ENCODE data around the gene TMEM219. TPM values are rescaled to one million over a fixed set of nuclear protein-coding genes. Genes with fewer than 3 reads are reported as not detected.
"Not testable (repeated sequence)": the region's sequence is repeated elsewhere in the genome, so short reads cannot be mapped to it uniquely, and the experiment has no call there.

TMEM219 gene
- total RNA-seq, 1 experiment from 2014 or later, result 48.2 TPM

DNA sequence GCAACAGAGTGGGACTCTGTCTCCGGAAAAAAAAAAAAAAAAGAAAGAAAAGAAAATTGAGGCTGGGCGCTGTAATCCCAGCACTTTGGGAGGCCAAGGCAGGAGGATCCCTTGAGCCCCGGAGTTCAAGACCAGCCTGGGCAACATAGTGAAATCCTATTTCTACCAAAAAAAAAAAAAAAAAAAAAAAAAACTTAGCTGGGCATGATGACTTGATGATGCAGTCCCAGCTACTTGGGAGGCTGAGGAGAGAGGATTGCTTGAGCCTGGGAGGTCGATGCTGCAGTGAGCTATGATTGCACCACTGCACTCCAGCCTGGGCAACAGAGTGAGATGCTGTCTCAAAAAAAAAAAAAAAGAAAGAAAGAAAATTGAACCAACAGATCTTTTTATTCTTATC, 56.1 kb downstream of the TMEM219 start:
- DNase-seq (ENCODE audit: low read depth, low spot score); in situ Hi-C loops (cut with HindIII; ENCODE audit: low pct_unique_long_range_greater_than_20kb, low sequenced_read_pairs): not testable (repeated sequence)

DNA sequence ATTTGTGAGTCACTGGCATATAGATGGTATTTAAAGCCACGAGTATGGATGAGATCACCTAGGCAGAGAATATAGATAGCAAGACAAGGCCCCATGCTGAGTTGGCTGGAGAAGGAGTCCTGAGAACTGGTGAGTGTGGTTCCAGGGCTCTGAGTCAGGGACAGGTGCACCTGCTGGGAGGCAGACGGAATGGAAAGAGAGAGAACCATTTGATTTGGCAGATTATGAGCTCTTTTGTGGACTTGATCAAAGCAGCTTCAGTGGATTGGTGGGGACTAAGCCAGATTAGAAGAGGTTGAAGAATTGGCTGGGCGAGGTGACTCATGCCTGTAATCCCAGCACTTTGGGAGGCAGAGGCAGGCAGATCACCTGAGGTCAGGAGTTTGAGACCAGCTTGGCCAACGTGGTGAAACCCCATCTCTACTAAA, 56.9 kb downstream of the TMEM219 start:
- no peak for DNase-seq (ENCODE audit: low read depth, low spot score)
- in situ Hi-C loops (cut with HindIII; ENCODE audit: low pct_unique_long_range_greater_than_20kb, low sequenced_read_pairs), result no loop called here

Other genes with a start within 250 kb of the TMEM219 start
- gene C16orf54, start 216.1 kb upstream of the TMEM219 start, total RNA-seq (2014; rRNA removed; shearing (Covaris generic)), result not detected in 2 replicates
- not detected in 2 replicates for gene ZG16, start 183.8 kb upstream of the TMEM219 start, total RNA-seq (2014; rRNA removed; shearing (Covaris generic))
- gene KIF22, start 171.3 kb upstream of the TMEM219 start, total RNA-seq (2014; rRNA removed; shearing (Covaris generic)), result 29.9 and 34.9 TPM in 2 replicates
- 163 and 182 TPM in 2 replicates for gene MAZ, start 155.6 kb upstream of the TMEM219 start, total RNA-seq (2014; rRNA removed; shearing (Covaris generic))
- gene PRRT2, start 149.9 kb upstream of the TMEM219 start, total RNA-seq (2014; rRNA removed; shearing (Covaris generic)), result not detected in 2 replicates
- 19.8 and 21.1 TPM in 2 replicates for gene PAGR1, start 145.9 kb upstream of the TMEM219 start, total RNA-seq (2014; rRNA removed; shearing (Covaris generic))
- 35.7 and 41.9 TPM in 2 replicates for gene MVP, start 141.6 kb upstream of the TMEM219 start, total RNA-seq (2014; rRNA removed; shearing (Covaris generic))
- gene CDIPT, start 98.9 kb upstream of the TMEM219 start, total RNA-seq (2014; rRNA removed; shearing (Covaris generic)), result 74.1 and 82.6 TPM in 2 replicates
- gene SEZ6L2, start 62.5 kb upstream of the TMEM219 start, total RNA-seq (2014; rRNA removed; shearing (Covaris generic)), result 8.7 and 10.3 TPM in 2 replicates
- 3.4 and 3.7 TPM in 2 replicates for gene ASPHD1, start 61.6 kb upstream of the TMEM219 start, total RNA-seq (2014; rRNA removed; shearing (Covaris generic))
- gene KCTD13, start 35.9 kb upstream of the TMEM219 start, total RNA-seq (2014; rRNA removed; shearing (Covaris generic)), result 9.1 and 11.0 TPM in 2 replicates
- gene TAOK2, start 11.8 kb downstream of the TMEM219 start, total RNA-seq (2014; rRNA removed; shearing (Covaris generic)), result 28.6 and 30.3 TPM in 2 replicates
- gene HIRIP3, start 33.5 kb downstream of the TMEM219 start, total RNA-seq (2014; rRNA removed; shearing (Covaris generic)), result 6.6 and 9.8 TPM in 2 replicates
- gene INO80E, start 34.2 kb downstream of the TMEM219 start, total RNA-seq (2014; rRNA removed; shearing (Covaris generic)), result 39.4 and 46.7 TPM in 2 replicates
- gene DOC2A, start 48.9 kb downstream of the TMEM219 start, total RNA-seq (2014; rRNA removed; shearing (Covaris generic)), result 1.5 and 2.1 TPM in 2 replicates
- gene C16orf92, start 61.1 kb downstream of the TMEM219 start, total RNA-seq (2014; rRNA removed; shearing (Covaris generic)), result not detected in 2 replicates
- gene TLCD3B, start 69.2 kb downstream of the TMEM219 start, total RNA-seq (2014; rRNA removed; shearing (Covaris generic)), result not detected in 2 replicates
- 1,063 and 1,100 TPM in 2 replicates for gene ALDOA, start 103.7 kb downstream of the TMEM219 start, total RNA-seq (2014; rRNA removed; shearing (Covaris generic))
- 70.7 and 79.1 TPM in 2 replicates for gene PPP4C, start 113.9 kb downstream of the TMEM219 start, total RNA-seq (2014; rRNA removed; shearing (Covaris generic))
- gene TBX6, start 129.8 kb downstream of the TMEM219 start, total RNA-seq (2014; rRNA removed; shearing (Covaris generic)), result 0.08 and 0.24 TPM in 2 replicates
- 1.7 and 1.9 TPM in 2 replicates for gene YPEL3, start 134.1 kb downstream of the TMEM219 start, total RNA-seq (2014; rRNA removed; shearing (Covaris generic))
- 0.34 TPM in 1 of 2 replicates, not detected in the other for gene GDPD3, start 151.5 kb downstream of the TMEM219 start, total RNA-seq (2014; rRNA removed; shearing (Covaris generic))
- 20.4 and 22.0 TPM in 2 replicates for gene MAPK3, start 161.1 kb downstream of the TMEM219 start, total RNA-seq (2014; rRNA removed; shearing (Covaris generic))
- 0.08 TPM in 1 of 2 replicates, not detected in the other for gene CORO1A, start 221.5 kb downstream of the TMEM219 start, total RNA-seq (2014; rRNA removed; shearing (Covaris generic))
- 24.0 and 30.6 TPM in 2 replicates for gene BOLA2B, start 231.6 kb downstream of the TMEM219 start, total RNA-seq (2014; rRNA removed; shearing (Covaris generic))
- 23.9 and 27.8 TPM in 2 replicates for gene SLX1A, start 231.8 kb downstream of the TMEM219 start, total RNA-seq (2014; rRNA removed; shearing (Covaris generic))
- gene SULT1A3, start 237.2 kb downstream of the TMEM219 start, total RNA-seq (2014; rRNA removed; shearing (Covaris generic)), result 1.4 and 3.6 TPM in 2 replicates